HCT116 (cell line): ENCODE data around the gene CARS1. TPM values are rescaled to one million over a fixed set of nuclear protein-coding genes. Genes with fewer than 3 reads are reported as not detected.

Source experiments
- ATAC-seq: fragments of 200-7000 bp; cut with Tn5 transposase; 2 replicates; pipeline ENCODE4 v1.9.1; 2020; ENCODE audit warnings: mild to moderate bottlenecking, moderate library complexity
- BruUV-seq: library from RNA; stranded (reverse); fragments of 400-500 nt; replicated peaks from 2 replicates; lab custom pipeline; 2021; lab: Mats Ljungman, UMichigan
- CTCF ChIA-PET: fragments of 300-600 bp; sonication (Branson Sonifier 250); formaldehyde crosslinking; loops from one replicate; lab custom pipeline; 2021; ENCODE audit warnings: antibody characterized with exemption; lab: Charles Lee
- POLR2A ChIA-PET: fragments of 300-600, 350-600 bp; sonication (Branson Sonifier 250); formaldehyde crosslinking; loops from one replicate; lab custom pipeline; 2021; ENCODE audit warnings: antibody characterized with exemption; lab: Charles Lee
- RAD21 ChIA-PET, 2 experiments: fragments of 300-600 bp; sonication (Branson Sonifier 250); formaldehyde crosslinking; loops; one replicate each; lab custom pipeline; 2023; ENCODE audit warnings: low total read pairs in 2 of 2; ENCODE audit not compliant: uncharacterized antibody in 2 of 2, unreplicated experiment in 2 of 2, low non-redundant PET in 1 of 2; lab: Charles Lee
- DNase-seq: peaks from one replicate; pipeline ENCODE4 v3.0.0-alpha.2; 2010; ENCODE audit warnings: low read depth, low spot score
- H2AFZ ChIP-seq: fragments of 200-600 bp; shearing (Covaris generic), sonication (generic); 2 replicates; pipeline ENCODE4 v1.6.1; 2017; ENCODE audit warnings: low read depth, mixed run types, mixed read lengths, antibody characterized with exemption, low read length; ENCODE audit not compliant: poor library complexity, severe bottlenecking
- H3K27ac ChIP-seq: 2 replicates; pipeline ENCODE4 v1.5.1; 2012; ENCODE audit warnings: low read depth, low read length
- H3K27me3 ChIP-seq: fragments of 200-600 bp; sonication (generic); 2 replicates; pipeline ENCODE4 v1.6.1; 2016; ENCODE audit warnings: mixed run types, low read length, mixed read lengths; ENCODE audit not compliant: insufficient read depth
- H3K36me3 ChIP-seq, 2 experiments: fragments of 200-500 bp in 1 of 2; fragments of 200-600 bp in 1 of 2; sonication (Bioruptor generic) in 1 of 2; sonication (generic) in 1 of 2; 2 replicates each; pipeline versions ENCODE4 v1.5.1 to v1.6.1; 2014 to 2016; ENCODE audit warnings: low read length in 2 of 2, inconsistent platforms in 1 of 2, mixed read lengths in 1 of 2, mixed run types in 1 of 2; ENCODE audit not compliant: insufficient read depth in 2 of 2, control insufficient read depth in 1 of 2
- H3K4me1 ChIP-seq, 2 experiments: fragments of 200-600 bp in 1 of 2; sonication (generic) in 1 of 2; 2 replicates each; pipeline versions ENCODE4 v1.5.1 to v1.6.1; 2012 to 2017; ENCODE audit warnings: low read length in 2 of 2, inconsistent platforms in 1 of 2, mild to moderate bottlenecking in 1 of 2, mixed read lengths in 1 of 2, mixed run types in 1 of 2, moderate library complexity in 1 of 2; ENCODE audit not compliant: insufficient read depth in 2 of 2, control insufficient read depth in 1 of 2
- H3K4me2 ChIP-seq: fragments of 200-600 bp; sonication (generic); 2 replicates; pipeline ENCODE4 v1.6.1; 2017; ENCODE audit warnings: mixed run types, low read length, mixed read lengths
- H3K4me3 ChIP-seq, 2 experiments: fragments of 200-600 bp in 1 of 2; sonication (generic) in 1 of 2; replicated peaks in 1 of 2; 2 replicates each; pipeline ENCODE4 v1.5.1; 2011 to 2016; ENCODE audit warnings: low read length in 2 of 2, control low read depth in 1 of 2, low read depth in 1 of 2, mild to moderate bottlenecking in 1 of 2, mixed read lengths in 1 of 2, mixed run types in 1 of 2
- H3K79me2 ChIP-seq: fragments of 200-600 bp; sonication (generic); 2 replicates; pipeline ENCODE4 v1.6.1; 2017; ENCODE audit warnings: mild to moderate bottlenecking, mixed run types, low read length, moderate library complexity, mixed read lengths; ENCODE audit not compliant: insufficient read depth
- H3K9ac ChIP-seq: fragments of 200-600 bp; sonication (generic); 2 replicates; pipeline ENCODE4 v1.6.1; 2016; ENCODE audit warnings: low read length, mixed read lengths
- H3K9me2 ChIP-seq: fragments of 200-600 bp; sonication (generic), shearing (Covaris generic); 2 replicates; pipeline ENCODE4 v1.6.1; 2017; ENCODE audit warnings: mixed run types, mild to moderate bottlenecking, moderate library complexity; ENCODE audit not compliant: insufficient read depth
- H3K9me3 ChIP-seq, 2 experiments: fragments of 200-500 bp in 1 of 2; fragments of 200-600 bp in 1 of 2; sonication (Bioruptor generic) in 1 of 2; sonication (generic) in 1 of 2; 2 replicates each; pipeline ENCODE4 v1.6.1; 2014 to 2017; ENCODE audit warnings: low read length in 2 of 2, mixed read lengths in 2 of 2, inconsistent platforms in 1 of 2, low read depth in 1 of 2, mild to moderate bottlenecking in 1 of 2, mixed run types in 1 of 2, moderate library complexity in 1 of 2; ENCODE audit not compliant: control insufficient read depth in 1 of 2, insufficient read depth in 1 of 2
- H4K20me1 ChIP-seq: fragments of 200-600 bp; sonication (generic), shearing (Covaris generic); 2 replicates; pipeline ENCODE4 v1.6.1; 2017; ENCODE audit warnings: mixed run types, mild to moderate bottlenecking, moderate library complexity; ENCODE audit not compliant: insufficient read depth
- CBX3 ChIP-seq: IDR thresholded peaks from 2 replicates; pipeline ENCODE4 v1.6.1; 2012; ENCODE audit warnings: low read depth
- CEBPB ChIP-seq: IDR thresholded peaks from 2 replicates; pipeline ENCODE4 v1.6.1; 2012; ENCODE audit warnings: low read depth
- EGR1 ChIP-seq: IDR thresholded peaks from 2 replicates; pipeline ENCODE4 v1.6.1; 2012; ENCODE audit warnings: low read depth
- ELF1 ChIP-seq: IDR thresholded peaks from 2 replicates; pipeline ENCODE4 v1.6.1; 2012; ENCODE audit warnings: low read depth, borderline replicate concordance
- EZH2 ChIP-seq: fragments of 200-600 bp; sonication (generic); IDR thresholded peaks from 2 replicates; pipeline ENCODE4 v1.6.1; 2017; ENCODE audit warnings: antibody characterized with exemption, mixed run types
- EZH2phosphoT487 ChIP-seq: fragments of 200-600 bp; IDR thresholded peaks from 2 replicates; pipeline ENCODE4 v1.6.1; 2018; ENCODE audit warnings: antibody characterized with exemption, borderline replicate concordance
- FOSL1 ChIP-seq: IDR thresholded peaks from 2 replicates; pipeline ENCODE4 v1.6.1; 2012; ENCODE audit warnings: low read depth
- JUND ChIP-seq: IDR thresholded peaks from 2 replicates; pipeline ENCODE4 v1.6.1; 2012
- MAX ChIP-seq: IDR thresholded peaks from 2 replicates; pipeline ENCODE4 v1.6.1; 2012
- POLR2A ChIP-seq: IDR thresholded peaks from 2 replicates; pipeline ENCODE4 v1.7.0; 2011; ENCODE audit warnings: borderline replicate concordance; ENCODE audit not compliant: insufficient read depth, insufficient read length; ENCODE audit errors: extremely low read depth
- POLR2AphosphoS5 ChIP-seq: IDR thresholded peaks from 2 replicates; pipeline ENCODE4 v1.6.1; 2011; ENCODE audit warnings: mild to moderate bottlenecking, low read depth, low read length, moderate library complexity
- RAD21 ChIP-seq: IDR thresholded peaks from 2 replicates; pipeline ENCODE4 v1.6.1; 2012; ENCODE audit warnings: low read depth, mild to moderate bottlenecking
- SP1 ChIP-seq: IDR thresholded peaks from 2 replicates; pipeline ENCODE4 v1.6.1; 2012; ENCODE audit warnings: low read depth
- SRF ChIP-seq: IDR thresholded peaks from 2 replicates; pipeline ENCODE4 v1.6.1; 2012; ENCODE audit warnings: low read depth
- TCF7L2 ChIP-seq: IDR thresholded peaks from 2 replicates; pipeline ENCODE4 v1.7.0; 2011; ENCODE audit warnings: borderline replicate concordance, inconsistent platforms; ENCODE audit not compliant: insufficient read depth, insufficient read length; ENCODE audit errors: extremely low read depth
- YY1 ChIP-seq: IDR thresholded peaks from 2 replicates; pipeline ENCODE4 v1.6.1; 2011; ENCODE audit warnings: low read length, low read depth, moderate library complexity, mild to moderate bottlenecking; ENCODE audit not compliant: insufficient replicate concordance; ENCODE audit errors: extremely low read depth
- ZFX ChIP-seq: fragments of 450-650 bp; IDR thresholded peaks from 2 replicates; pipeline ENCODE4 v1.6.1; 2017
- ZNF274 ChIP-seq: fragments of 200-500 bp; sonication (Bioruptor generic); IDR thresholded peaks from 2 replicates; pipeline ENCODE4 v1.6.1; 2014; ENCODE audit warnings: mild to moderate bottlenecking, low read depth, low read length, inconsistent platforms
- intact Hi-C: fragments of 100-400 bp; cut with micrococcal nuclease; formaldehyde crosslinking; loops from 2 replicates; pipeline ENCODE4 v1.10.0; 2022
- total RNA-seq: library from RNA; stranded (reverse); gene quantifications from one replicate; pipeline ENCODE4 v1.2.1, GENCODE V29; 2021; ENCODE audit not compliant: unreplicated experiment
- TF ChIP-seq, protein P1 (sequence below): IDR thresholded peaks from 2 replicates; pipeline ENCODE4 v1.6.1; 2011; ENCODE audit warnings: mild to moderate bottlenecking, low read length, moderate library complexity; ENCODE audit not compliant: insufficient replicate concordance; ENCODE audit errors: extremely low read depth
- TF ChIP-seq, protein P2 (sequence below), 3 experiments: fragments of 200-600 bp in 1 of 3; sonication (generic) in 1 of 3; IDR thresholded peaks in 2 of 3; conservative IDR thresholded peaks in 1 of 3; 2 replicates each; pipeline ENCODE4 v1.5.1; 2012 to 2017; ENCODE audit warnings: low read depth in 2 of 3, low read length in 2 of 3, antibody characterized with exemption in 1 of 3, borderline replicate concordance in 1 of 3, control low read depth in 1 of 3, mild to moderate bottlenecking in 1 of 3, mixed read lengths in 1 of 3, mixed run types in 1 of 3, moderate library complexity in 1 of 3; ENCODE audit not compliant: insufficient read depth in 1 of 3

CARS1 gene
- total RNA-seq, 1 experiment from 2014 or later = 124 TPM

DNA sequence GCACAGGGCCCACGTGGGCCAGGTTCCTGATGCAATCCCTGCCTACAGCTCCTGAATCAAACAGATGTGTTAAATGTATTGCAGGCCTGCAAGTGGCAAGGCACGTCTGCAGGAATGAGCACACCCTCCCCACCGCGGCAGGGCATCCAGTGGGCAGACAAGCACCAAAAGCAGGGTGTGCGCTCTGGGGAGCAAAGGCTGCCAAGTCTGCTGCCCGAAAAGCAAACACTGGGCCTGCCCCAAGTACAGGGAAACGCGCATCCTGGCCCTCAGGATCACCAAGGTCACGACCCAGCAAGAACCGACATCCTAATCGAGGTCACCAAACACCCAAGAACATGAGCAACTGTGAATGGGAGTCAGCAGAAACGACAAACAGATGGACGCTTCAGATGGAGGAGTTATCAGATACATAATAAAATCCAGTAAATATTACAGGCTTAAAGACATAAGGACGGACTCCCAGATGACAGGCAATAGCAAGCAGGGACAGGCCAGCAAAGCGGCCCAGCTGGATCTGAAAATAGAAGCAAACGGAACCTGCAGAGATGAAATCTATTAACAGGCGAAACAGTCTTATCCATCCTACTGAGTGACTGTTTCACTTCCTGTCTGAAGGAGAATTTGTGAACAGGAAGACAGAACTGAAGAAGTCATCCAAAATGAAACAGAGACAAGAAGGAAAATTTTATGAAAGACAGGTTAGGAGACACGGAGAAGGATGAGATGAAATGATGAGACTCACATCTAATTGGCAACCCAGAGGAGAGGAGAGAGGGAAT, 26.7 kb downstream of the CARS1 start:
- Histone ChIP-seq H2AFZ (no peak overlapping the region), H3K4me1 (no peaks in the 10 kb centered on the region)
- intact Hi-C loops = no loop called here
- no peak for DNase-seq
- CTCF ChIA-PET = no interaction called here
- TF ChIP-seq, protein P1, sequence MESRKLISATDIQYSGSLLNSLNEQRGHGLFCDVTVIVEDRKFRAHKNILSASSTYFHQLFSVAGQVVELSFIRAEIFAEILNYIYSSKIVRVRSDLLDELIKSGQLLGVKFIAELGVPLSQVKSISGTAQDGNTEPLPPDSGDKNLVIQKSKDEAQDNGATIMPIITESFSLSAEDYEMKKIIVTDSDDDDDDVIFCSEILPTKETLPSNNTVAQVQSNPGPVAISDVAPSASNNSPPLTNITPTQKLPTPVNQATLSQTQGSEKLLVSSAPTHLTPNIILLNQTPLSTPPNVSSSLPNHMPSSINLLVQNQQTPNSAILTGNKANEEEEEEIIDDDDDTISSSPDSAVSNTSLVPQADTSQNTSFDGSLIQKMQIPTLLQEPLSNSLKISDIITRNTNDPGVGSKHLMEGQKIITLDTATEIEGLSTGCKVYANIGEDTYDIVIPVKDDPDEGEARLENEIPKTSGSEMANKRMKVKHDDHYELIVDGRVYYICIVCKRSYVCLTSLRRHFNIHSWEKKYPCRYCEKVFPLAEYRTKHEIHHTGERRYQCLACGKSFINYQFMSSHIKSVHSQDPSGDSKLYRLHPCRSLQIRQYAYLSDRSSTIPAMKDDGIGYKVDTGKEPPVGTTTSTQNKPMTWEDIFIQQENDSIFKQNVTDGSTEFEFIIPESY = no peak
- TF ChIP-seq MAX (no peak), ZFX (no peak), JUND (no peak), CBX3 (no peak), YY1 (no peak), FOSL1 (no peak), CEBPB (no peak), POLR2A (no peak), ELF1 (no peak), ZNF274 (no peak), EGR1 (no peak), EZH2phosphoT487 (no peak), RAD21 (no peak), POLR2AphosphoS5 (no peak), SP1 (no peak), EZH2 (no peak), TCF7L2 (no peak), SRF (no peak)
- TF ChIP-seq, protein P2, sequence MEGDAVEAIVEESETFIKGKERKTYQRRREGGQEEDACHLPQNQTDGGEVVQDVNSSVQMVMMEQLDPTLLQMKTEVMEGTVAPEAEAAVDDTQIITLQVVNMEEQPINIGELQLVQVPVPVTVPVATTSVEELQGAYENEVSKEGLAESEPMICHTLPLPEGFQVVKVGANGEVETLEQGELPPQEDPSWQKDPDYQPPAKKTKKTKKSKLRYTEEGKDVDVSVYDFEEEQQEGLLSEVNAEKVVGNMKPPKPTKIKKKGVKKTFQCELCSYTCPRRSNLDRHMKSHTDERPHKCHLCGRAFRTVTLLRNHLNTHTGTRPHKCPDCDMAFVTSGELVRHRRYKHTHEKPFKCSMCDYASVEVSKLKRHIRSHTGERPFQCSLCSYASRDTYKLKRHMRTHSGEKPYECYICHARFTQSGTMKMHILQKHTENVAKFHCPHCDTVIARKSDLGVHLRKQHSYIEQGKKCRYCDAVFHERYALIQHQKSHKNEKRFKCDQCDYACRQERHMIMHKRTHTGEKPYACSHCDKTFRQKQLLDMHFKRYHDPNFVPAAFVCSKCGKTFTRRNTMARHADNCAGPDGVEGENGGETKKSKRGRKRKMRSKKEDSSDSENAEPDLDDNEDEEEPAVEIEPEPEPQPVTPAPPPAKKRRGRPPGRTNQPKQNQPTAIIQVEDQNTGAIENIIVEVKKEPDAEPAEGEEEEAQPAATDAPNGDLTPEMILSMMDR (IDR thresholded peaks at IDR 0.05 in 2 of 3, conservative IDR thresholded peaks at IDR 0.05 in 1 of 3; ENCODE audit: borderline replicate concordance in 1 of 3, insufficient read depth in 1 of 3, low read depth in 2 of 3, low read length in 2 of 3) = no peak
- TF ChIP-seq, all 23 proteins: peak for 0
- no peaks in the 10 kb centered on the region for H3K27me3 ChIP-seq
- no peak overlapping the region for H3K4me2 ChIP-seq
- no peaks in the 10 kb centered on the region for H4K20me1 ChIP-seq
- H3K27ac ChIP-seq = no peak overlapping the region
- H3K36me3 ChIP-seq = peaks cover 32 to 37% of the 10 kb centered on the region in 2 experiments
- H3K4me3 ChIP-seq = no peak overlapping the region
- no peaks in the 10 kb centered on the region for H3K9me2 ChIP-seq
- no peak overlapping the region for H3K9ac ChIP-seq
- BruUV-seq = no TSS peak
- H3K9me3 ChIP-seq = no peaks in the 10 kb centered on the region
- ChIA-PET POLR2A (no interaction called here), RAD21 (no interaction called here)
- H3K79me2 ChIP-seq = no peaks in the 10 kb centered on the region; the same call in 1 of the 2 replicates
- ATAC-seq = no peak
